GM12878 (cell line): ENCODE results near the gene SLC66A1. TPM values are rescaled to one million over a fixed set of nuclear protein-coding genes. Genes with fewer than 3 reads are reported as not detected.

Source experiments
- BCL3 ChIP-seq: IDR thresholded peaks from 2 replicates; pipeline ENCODE4 v1.6.1; 2011; ENCODE audit warnings: borderline replicate concordance, low read depth, mild to moderate bottlenecking, moderate library complexity, low read length; ENCODE audit not compliant: insufficient read depth, poor library complexity, severe bottlenecking
- CBX3 ChIP-seq: fragments of 200-600 bp; sonication (generic); IDR thresholded peaks from 2 replicates; pipeline ENCODE4 v1.6.1; 2016; ENCODE audit warnings: low read depth, borderline replicate concordance
- DPF2 ChIP-seq: fragments of 450-650 bp; IDR thresholded peaks from 2 replicates; pipeline ENCODE4 v1.6.1; 2017; ENCODE audit warnings: mild to moderate bottlenecking
- E4F1 ChIP-seq: fragments of 450-650 bp; IDR thresholded peaks from 2 replicates; pipeline ENCODE4 v1.6.1; 2018; ENCODE audit warnings: borderline replicate concordance, mild to moderate bottlenecking; ENCODE audit not compliant: partially characterized antibody
- HDGF ChIP-seq: fragments of 450-650 bp; IDR thresholded peaks from 2 replicates; pipeline ENCODE4 v1.6.1; 2016; ENCODE audit warnings: antibody characterized with exemption
- IRF3 ChIP-seq: fragments of 450-650 bp; IDR thresholded peaks from 2 replicates; pipeline ENCODE4 v1.6.1; 2014; ENCODE audit warnings: mild to moderate bottlenecking
- JUND ChIP-seq: IDR thresholded peaks from 2 replicates; pipeline ENCODE4 v1.6.1; 2012; ENCODE audit warnings: low read depth, mild to moderate bottlenecking, low read length, improper control_type of control experiment, moderate library complexity
- KLF5 ChIP-seq: fragments of 450-650 bp; IDR thresholded peaks from 2 replicates; pipeline ENCODE4 v1.6.1; 2014; ENCODE audit warnings: mild to moderate bottlenecking; ENCODE audit not compliant: partially characterized antibody
- MYB ChIP-seq: fragments of 150-350 bp; IDR thresholded peaks from 2 replicates; pipeline ENCODE4 v1.6.1; 2014; ENCODE audit warnings: mild to moderate bottlenecking, low read depth, low read length, borderline replicate concordance
- NR2C1 ChIP-seq: fragments of 450-650 bp; IDR thresholded peaks from 2 replicates; pipeline ENCODE4 v1.6.1; 2017; ENCODE audit warnings: antibody characterized with exemption, mild to moderate bottlenecking, moderate library complexity
- NR2F1 ChIP-seq: fragments of 450-650 bp; conservative IDR thresholded peaks from 2 replicates; pipeline ENCODE4 v1.6.1; 2017; ENCODE audit warnings: mild to moderate bottlenecking
- POLR2A ChIP-seq: IDR thresholded peaks from 2 replicates; pipeline ENCODE4 v1.6.1; 2011; ENCODE audit warnings: low read depth, mild to moderate bottlenecking, low read length
- PRDM15 ChIP-seq: fragments of 450-650 bp; formaldehyde crosslinking; IDR thresholded peaks from 2 replicates; pipeline ENCODE4 v1.4.0; 2020; ENCODE audit warnings: mild to moderate bottlenecking, moderate library complexity
- SREBF2 ChIP-seq: IDR thresholded peaks from 2 replicates; pipeline ENCODE4 v1.6.1; 2012; ENCODE audit warnings: mild to moderate bottlenecking, low read length
- ZBTB40 ChIP-seq: fragments of 450-650 bp; IDR thresholded peaks from 2 replicates; pipeline ENCODE4 v1.6.1; 2016; ENCODE audit warnings: mild to moderate bottlenecking, moderate library complexity, borderline replicate concordance
- ZNF207 ChIP-seq: fragments of 450-650 bp; IDR thresholded peaks from 2 replicates; pipeline ENCODE4 v1.6.1; 2014; ENCODE audit warnings: antibody characterized with exemption, mild to moderate bottlenecking, borderline replicate concordance
- ZSCAN29 ChIP-seq: fragments of 450-650 bp; IDR thresholded peaks from 2 replicates; pipeline ENCODE4 v1.6.1; 2017; ENCODE audit warnings: mild to moderate bottlenecking, moderate library complexity
- polyA plus RNA-seq, 11 experiments: library from polyadenylated mRNA; depleted of rRNA in 4 of 11; unstranded in 6 of 11; stranded (reverse) in 5 of 11; fragments of >200 nt; fragmentation: Nextera tagmentation in 4 of 11; fragmentation: Illumina TruSeq in 1 of 11; extraction: Ambion mirVana in 4 of 11; extraction: Trizol in 1 of 11; gene quantifications; 1 replicate in 1 of 11; 2 replicates in 10 of 11; pipeline versions ENCODE4 v1.2.1 to v1.2.3, GENCODE V29; 2011 to 2016; ENCODE audit warnings: inconsistent platforms in 2 of 11, missing spikeins in 2 of 11, low read depth in 1 of 11
- total RNA-seq, 4 experiments: library from RNA; depleted of rRNA in 3 of 4; stranded (reverse); fragments of >200 nt in 3 of 4; fragmentation: Illumina TruSeq in 1 of 4; extraction: Trizol in 1 of 4; gene quantifications; 2 replicates each; pipeline versions ENCODE4 v1.2.1 to v1.2.3, GENCODE V29; 2013 to 2021

The SLC66A1 gene
- total and polyA plus RNA-seq, 10 of the 15 experiments (the other 5 are each of a cell fraction or from before 2014, with no cell fraction given) = 0.58 to 22.0 (median 10.2) TPM

GRCh38 chr1:19315378-19316198 is 3.5 kb downstream of the SLC66A1 start (continued):
- TF ChIP-seq ZBTB40 (no peak; the same call in 1 of the 2 replicates), HDGF (no peak), POLR2A (no peak), PRDM15 (CRISPR knock-in tag) (no peak), DPF2 (peak; percentile 80), NR2F1 (no peak), ZNF207 (no peak), E4F1 (no peak), JUND (no peak), CBX3 (no peak), SREBF2 (no peak), KLF5 (no peak), MYB (no peak), IRF3 (no peak), ZSCAN29 (no peak), BCL3 (peak; percentile 50), NR2C1 (no peak)
